Measurements from ENCODE around the gene NBPF20.
"Not testable (repeated sequence)": the region's sequence is repeated elsewhere in the genome, so short reads cannot be mapped to it uniquely, and the experiment has no call there.

NBPF20 gene

GRCh38 chr1:145425436-145426029 is at the start of gene NBPF20:
TSS of gene NBPF20 (minus strand) at chr1:145425603. CDS start at chr1:145405272, 20,331 bp downstream.
- DNase-seq = peak; percentile 78 to 90

- not testable (repeated sequence) for DNase-seq
Measured at GRCh38 chr1:145474837-145475368, 49.5 kb upstream of the NBPF20 start.

GRCh38 chr1:145472731-145473130 is 47.3 kb upstream of the NBPF20 start:
- DNase-seq = not testable (repeated sequence)

DNA sequence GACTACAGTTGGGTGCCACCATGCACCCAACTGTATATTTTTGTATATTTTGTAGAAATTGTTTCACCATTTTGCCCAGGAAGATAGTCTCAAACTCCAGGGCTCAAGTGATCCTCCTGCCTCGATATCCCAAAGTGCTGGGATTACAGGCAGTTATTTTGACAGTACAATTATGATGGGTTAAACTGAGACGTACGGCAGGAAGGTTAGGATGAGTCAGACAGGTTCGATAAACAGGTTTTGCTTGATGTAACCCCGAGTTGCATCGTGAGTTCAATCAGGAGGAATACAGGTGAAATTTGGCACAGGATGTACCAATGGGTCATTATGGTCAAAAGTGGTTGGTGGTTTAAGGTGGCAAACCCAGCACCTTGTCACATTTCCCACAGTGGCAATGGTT is 46.0 kb upstream of the NBPF20 start:
- not testable (repeated sequence) for DNase-seq

DNA sequence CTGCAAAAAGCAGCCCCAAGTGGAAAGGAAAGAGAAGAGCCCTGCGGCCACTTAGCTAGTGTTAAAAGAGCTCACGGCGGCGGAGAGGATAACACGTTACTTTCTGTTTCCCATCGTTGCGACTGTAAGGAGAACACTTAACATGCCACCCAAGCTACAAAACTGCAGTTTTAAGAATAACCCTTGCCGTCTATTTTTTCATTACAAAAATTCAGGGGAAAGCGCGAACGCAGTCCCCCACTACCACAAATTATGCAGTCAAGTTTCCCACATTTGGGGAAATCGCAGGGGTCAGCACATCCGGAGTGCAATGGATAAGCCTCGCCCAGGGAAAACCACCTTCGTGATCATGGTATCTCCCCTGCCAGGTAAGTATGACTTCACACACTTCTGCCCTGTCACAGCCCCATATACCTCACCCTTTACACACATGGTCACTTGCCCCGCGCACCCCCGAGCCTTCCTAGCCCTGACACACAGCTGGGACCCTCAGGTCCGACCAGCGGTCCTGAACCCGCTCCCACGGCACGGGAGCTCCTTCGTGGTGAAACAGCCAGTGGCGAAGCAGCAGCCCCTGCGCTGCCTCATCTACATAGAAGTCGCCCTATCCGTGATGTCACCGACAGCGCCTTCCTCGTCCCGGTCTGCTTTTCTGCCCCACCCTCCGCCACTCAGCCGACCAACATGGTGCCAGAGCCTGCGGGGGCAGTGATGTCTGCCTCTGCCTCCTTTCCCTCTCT is 40.2 kb upstream of the NBPF20 start:
- peak; percentile 93 to 96 for DNase-seq

DNA sequence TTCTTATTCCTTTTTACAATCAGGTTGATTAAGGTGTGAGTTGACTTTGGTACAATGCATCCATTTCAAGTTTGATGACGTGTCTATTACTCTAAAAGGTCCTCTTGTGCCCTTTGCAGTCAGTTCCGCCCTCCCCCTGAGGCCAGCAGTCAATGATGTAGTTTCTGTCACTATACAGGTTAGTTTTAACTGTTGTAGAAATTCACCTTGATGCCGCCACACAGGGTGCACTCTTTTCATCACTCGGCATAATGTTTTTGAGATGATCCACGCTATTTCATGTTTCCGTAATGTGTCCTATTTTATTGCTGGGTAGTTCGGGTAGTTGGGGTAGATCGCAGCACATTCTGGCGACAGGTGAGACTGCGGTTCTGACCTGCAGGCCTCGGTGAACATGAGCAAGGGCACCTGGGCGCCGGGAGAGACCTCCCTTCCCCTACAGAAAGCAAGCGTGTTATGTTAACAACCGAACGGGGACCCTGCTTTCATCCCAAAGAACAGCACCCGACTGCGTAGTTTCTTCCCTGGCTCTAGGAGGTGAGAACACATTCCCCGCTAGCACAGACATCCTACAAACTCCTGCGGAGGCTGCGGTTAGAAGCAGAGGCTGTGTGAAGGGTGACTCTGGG is 39.4 kb upstream of the NBPF20 start:
- not testable (repeated sequence) for DNase-seq

DNA sequence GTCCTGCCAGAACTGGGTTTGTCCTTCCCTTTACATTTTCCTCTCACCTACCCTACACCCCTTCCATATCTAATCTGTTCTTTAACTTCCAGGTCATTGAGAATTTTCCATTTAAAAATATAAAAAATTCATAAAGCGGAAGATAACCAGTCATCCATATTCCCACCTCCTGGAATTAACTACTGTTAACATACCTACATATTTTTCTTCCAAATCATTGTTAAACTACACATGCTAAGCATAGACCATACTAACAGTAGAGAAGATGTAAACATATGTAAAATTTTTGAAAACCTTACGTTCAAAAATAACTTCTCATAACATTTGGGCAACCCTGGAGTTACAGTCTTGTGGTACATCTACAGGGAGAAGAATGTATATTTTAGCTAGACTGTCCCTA is 38.6 kb upstream of the NBPF20 start:
- not testable (repeated sequence) for DNase-seq

DNA sequence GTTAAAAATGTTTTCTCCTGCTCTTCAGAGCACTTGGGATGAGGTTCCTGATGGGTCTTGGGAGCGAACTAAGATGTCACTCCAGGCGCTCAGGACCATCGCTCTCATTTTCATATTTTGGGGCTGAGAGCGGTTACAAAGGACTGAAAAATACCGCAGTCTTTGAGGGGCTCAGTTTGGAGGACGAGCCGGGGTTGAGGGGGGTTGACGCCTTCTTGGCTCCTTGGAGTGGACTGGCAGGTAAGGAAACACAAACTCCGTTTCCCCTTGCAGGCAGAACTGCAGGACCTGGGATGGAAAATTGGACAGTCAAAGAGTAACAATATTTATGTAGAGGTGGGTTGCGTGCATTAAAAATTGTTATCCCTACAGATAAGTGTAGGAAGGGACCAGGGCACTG is 35.3 kb upstream of the NBPF20 start:
- not testable (repeated sequence) for DNase-seq

- DNase-seq = not testable (repeated sequence)
Measured at GRCh38 chr1:145460048-145460447, 34.6 kb upstream of the NBPF20 start.

- DNase-seq = not testable (repeated sequence)
Measured at GRCh38 chr1:145459591-145459990, 34.2 kb upstream of the NBPF20 start.

DNA sequence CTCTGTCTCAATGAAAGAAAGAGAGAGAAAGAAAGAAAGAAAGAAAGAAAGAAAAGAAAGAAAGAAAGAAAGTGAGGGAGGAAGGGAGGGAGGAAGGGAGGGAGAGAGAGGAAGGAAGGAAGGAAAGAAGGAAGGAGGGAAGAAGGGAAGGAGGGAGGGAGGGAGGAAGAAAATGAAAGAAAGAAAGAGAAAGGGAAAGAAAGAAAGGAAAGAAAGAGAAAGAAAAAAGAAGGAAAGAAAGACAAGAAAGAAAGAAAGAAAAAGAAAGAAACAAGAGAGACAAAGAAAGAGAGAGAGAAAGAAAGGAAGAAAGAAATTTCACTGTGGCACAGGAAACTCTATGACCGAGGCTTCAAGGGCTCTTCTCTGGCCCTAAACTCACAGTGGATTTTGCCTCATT is 33.7 kb upstream of the NBPF20 start:
- not testable (repeated sequence) for DNase-seq

DNA sequence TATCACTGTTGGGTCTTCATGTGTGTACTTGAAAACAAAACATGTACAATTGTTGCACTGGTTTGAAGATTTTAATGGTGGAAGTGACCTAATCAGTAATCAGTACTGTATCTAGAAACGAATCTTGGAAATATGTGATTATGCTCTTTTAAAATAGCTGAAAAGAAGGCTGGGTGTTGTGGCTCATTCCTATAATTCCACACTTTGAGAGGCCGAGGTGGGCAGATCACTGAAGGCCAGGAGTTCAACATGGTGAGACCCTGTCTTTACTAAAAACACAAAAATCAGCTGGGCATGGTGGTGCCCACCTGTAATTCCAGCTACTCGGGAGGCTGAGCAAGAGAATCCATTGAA is 29.4 kb upstream of the NBPF20 start:
- not testable (repeated sequence) for DNase-seq

GRCh38 chr1:145453873-145454823 is 28.7 kb upstream of the NBPF20 start:
- not testable (repeated sequence) for DNase-seq

DNA sequence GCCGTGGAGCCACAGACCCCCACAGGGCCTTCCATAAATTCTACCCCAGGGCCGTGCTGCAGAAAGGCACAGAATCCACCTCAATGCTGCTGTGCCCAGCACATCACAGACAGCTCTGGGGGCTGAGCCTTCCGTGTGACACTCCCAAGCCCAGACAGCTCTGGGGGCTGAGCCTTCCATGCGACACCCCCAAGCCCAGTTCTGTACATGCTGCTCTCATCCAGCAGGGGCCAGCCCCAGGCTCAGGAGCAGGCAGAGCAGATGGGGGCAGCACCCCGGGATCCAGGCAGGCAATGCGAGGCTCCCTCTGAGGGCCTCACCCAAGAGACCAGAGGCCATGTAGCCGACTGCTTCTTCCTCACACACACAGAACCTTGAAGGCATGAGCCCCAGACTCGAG is 27.1 kb upstream of the NBPF20 start:
- not testable (repeated sequence) for DNase-seq

GRCh38 chr1:145451914-145452313 is 26.5 kb upstream of the NBPF20 start:
- DNase-seq = not testable (repeated sequence)

GRCh38 chr1:145445219-145445618 is 19.8 kb upstream of the NBPF20 start:
- not testable (repeated sequence) for DNase-seq

DNA sequence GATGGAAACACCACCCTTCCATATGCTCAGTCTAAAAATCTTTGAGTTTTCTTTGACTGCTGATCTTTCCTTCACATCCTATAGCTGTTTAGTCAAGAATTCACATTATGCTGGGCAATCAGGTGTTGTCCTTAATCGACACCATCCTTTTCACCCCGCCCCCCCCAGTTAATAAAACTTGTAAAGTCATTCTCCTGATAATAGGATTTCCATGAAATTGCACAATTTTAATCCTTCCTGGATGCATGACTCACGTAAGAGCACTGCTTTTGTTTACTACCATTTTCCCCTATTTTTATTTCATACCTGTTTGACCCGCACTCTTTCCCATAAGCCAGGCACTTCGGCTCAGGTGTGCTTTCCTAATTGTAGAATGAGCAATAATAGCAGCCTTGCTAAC is 16.9 kb upstream of the NBPF20 start:
- DNase-seq = not testable (repeated sequence)

GRCh38 chr1:145431363-145432256 is 6.2 kb upstream of the NBPF20 start:
- not testable (repeated sequence) for DNase-seq

DNA sequence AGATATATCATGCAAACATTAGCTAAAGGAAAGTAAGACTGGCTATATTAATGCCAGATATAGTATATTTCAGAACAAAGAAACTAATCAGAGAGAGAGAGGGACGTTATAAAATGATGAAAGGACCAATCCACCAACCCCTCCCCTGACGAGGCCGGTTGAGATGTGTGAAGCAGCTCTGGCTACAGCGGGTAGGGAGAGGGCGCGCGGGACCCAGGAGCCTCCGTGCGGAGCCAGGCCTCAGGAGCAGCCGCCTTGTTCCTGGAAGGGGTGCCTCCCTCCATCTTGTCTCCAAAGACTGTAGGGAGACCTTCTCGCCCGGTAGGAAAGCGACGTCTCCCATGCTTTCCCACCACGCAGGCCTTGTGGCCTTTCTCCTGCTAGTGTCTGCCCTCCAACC is 5.4 kb upstream of the NBPF20 start:
- DNase-seq = not testable (repeated sequence)

- not testable (repeated sequence) for DNase-seq
Measured at GRCh38 chr1:145429329-145429728, 3.9 kb upstream of the NBPF20 start.
